ENCODE measurements around the gene ELL.

Gene ELL

DNA sequence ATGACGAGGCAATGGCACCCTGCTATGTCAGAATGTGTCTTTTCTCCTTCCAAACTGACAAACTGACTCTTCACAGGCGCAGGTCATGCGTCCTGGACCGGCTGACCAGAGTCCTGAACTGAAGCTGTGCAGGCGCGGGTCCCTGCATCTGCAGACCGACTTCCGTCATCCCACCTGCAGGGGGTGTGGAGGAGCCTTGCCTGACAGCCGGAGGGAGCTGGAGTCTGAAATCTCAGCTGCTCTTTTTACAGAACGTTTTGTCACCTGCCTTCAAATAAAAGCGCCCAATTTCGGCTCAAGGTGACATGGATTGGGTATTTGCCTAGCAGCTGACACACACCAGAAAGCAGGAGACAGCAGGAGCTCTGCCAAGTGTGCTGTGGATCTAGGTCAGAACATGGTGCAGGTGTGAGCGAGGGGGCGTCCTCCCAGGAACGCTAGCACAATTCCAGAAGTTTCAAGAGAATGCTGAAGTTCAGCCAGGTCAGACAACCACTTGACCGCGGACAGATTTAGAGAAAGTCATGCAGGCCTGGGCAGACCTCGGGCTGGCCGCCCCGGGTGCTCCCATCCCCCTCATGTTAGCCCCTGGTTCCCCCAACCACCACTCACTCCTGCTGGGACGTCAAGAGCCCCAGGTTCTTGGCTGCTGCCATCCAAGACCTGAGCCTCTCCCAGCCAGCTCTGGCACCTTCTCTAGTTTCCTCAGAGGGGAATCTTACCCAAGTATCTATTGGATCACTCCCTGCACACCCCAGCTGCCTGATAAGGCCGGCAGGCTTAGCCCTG is 32.8 kb downstream of the ELL start:
- no peak for DNase-seq (ENCODE audit: low spot score)

DNA sequence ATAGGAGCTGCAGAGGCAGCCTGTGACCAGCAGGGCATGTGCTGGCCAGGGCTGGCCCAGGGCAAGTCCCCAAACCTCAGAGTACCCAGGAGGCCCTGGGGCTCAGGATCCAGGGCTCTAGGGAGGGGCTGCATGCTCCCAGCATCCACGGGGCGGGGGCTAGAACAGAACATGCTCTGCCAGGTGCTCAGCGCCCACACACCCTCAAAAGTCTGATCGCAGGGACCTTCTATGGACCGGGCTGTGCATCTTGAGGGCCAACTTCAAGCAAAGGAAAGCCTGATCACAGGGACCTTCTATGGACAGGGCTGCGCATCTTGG is 33.5 kb downstream of the ELL start:
- DNase-seq (ENCODE audit: low spot score) = no peak

DNA sequence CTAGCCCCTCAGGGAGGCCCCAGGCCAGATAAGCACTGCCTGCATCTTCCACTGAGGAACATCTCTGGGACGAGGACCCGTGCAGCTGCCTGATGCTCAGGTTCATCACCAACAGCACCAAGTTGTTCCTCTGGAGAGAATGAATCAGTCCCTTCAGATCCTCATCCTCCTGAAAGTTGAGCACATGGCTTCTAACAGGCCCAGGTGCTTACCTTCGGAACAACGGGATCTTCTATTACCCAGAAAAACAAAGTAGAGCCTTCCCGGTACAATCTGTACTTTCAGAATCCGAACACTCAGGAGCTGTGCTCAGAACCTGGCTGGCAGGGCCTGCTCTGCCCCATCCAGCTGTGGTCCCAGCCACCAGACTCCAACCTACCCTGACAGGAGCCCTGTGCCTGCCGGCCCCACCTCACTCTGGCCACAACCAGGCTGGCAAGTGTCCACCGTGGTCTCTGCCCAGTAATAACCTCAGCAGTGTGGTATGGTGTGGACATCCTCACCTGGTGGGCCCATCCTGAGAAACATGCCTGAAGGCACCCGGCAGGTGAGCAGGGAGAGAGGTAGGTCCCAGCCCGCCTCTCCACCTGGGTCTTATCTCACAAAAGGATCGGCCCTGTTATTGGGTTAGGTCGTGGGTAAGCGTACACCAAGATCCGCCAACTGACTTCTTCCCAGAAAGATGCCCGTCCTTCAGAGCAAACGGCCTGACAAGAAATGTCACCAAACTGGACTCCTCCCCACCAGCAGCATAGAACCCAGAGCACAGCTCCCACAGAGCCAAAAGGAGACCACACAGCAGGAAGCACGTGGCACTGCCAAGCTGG is 34.1 kb downstream of the ELL start:
- DNase-seq (ENCODE audit: low spot score) = no peak

DNA sequence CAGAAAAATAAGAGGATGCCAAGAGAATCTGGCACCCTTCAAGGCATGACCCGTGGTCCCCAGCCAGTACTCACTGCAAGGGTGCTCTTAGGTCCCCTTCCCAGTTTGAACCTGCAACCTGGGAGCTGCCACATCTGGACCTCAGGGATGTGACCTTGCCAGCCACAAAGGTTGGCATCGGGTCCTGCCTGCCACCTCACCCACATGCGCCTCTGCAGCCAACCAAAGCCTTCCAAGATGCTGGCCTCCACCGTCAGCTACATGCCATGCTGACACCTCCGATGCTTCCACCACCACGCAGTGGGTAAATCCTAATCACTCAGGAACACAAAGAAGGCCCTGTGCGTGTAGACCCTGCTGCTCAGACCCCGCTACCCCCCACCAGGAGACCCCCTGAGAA is 35.1 kb downstream of the ELL start:
- DNase-seq (ENCODE audit: low spot score) = no peak

DNA sequence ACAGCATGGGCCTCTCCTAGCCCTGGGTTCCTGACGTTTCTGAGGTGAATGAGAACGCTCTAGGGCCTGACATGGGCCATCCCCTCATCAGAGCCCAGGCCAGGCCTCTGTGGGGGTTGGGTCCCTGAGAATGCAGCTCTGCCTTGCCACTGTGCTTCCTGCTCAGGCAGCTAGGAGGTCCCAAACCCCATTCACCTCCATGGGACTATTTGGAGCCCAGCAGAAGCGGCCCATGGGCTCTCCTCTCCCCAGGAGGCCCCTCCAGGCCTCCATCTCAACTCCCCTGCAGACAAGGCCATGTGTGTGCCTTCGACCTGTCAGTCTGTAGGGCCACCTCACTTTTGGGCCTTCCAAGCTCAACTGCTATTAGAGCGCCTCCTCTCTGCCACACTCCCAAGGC is 36.9 kb downstream of the ELL start:
- no peak for DNase-seq (ENCODE audit: low spot score)

DNA sequence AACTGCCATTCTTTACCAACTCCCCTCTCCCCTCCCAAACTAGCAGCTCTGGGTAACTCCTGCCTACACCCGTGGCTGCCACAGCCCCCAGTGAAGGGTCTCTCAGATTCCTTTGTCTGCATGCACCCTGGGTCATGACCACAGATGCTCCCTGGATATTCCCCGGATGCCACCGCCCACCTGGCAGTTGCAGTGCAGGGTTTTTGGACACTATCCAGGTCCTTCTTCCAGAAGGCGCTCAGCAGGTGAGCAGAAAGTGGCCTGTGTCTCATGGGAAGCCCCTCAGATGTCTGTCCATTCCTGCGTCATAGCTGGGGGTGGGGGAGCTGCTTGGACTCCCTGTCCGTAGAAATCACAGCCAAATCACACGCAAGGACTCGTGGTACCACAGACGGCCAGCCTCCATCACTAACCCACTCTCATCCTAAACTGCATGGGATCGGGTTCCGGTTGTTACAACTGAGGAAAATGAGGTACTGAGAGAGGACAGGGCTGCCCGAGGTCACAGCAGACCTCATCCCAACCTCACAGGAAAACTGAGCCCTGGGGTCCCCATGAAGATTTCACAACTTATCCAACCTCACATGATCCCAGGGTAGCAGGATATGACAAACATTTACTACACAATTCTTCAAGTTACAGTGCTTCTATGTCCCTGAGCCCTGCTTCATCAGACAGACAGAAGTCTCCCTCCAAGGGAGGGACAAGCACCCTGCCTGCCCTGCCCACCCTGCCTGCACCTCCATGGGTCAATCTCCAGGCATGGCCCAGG is 38.6 kb downstream of the ELL start:
- DNase-seq (ENCODE audit: low spot score) = no peak

DNA sequence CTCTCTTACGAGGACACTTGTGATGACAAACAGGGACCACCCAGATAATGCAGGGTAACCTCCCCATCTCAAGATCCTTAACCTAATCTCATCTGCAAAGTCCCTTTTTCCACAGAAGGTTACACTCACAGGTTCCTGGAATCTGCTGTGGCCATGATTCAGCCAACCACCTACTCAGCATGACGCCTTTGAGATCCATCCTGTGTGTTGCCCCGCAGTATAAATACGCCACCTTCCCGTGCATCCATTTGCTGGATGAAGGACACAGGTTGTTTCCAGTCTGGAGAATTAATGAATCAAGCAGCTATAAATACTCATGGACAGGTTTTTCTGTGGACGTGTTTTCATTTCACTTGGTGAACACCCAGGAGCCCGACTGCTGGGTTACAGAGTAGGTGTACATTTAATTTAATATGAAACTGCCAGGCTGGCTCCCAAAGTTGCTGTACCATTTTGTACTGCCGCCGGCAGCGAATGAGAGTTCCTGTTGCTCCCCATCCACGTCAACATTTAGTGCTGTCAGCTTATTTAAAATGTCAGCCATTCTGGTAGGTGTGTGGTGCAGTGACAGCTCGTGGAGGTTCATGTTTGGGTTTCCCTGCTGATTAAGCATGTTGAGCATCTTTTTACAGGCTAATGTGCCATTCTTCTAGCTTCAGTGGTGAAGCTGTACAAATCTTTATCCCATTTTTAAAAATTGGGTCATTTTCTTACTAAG is 40.2 kb downstream of the ELL start:
- DNase-seq (ENCODE audit: low spot score) = no peak

DNA sequence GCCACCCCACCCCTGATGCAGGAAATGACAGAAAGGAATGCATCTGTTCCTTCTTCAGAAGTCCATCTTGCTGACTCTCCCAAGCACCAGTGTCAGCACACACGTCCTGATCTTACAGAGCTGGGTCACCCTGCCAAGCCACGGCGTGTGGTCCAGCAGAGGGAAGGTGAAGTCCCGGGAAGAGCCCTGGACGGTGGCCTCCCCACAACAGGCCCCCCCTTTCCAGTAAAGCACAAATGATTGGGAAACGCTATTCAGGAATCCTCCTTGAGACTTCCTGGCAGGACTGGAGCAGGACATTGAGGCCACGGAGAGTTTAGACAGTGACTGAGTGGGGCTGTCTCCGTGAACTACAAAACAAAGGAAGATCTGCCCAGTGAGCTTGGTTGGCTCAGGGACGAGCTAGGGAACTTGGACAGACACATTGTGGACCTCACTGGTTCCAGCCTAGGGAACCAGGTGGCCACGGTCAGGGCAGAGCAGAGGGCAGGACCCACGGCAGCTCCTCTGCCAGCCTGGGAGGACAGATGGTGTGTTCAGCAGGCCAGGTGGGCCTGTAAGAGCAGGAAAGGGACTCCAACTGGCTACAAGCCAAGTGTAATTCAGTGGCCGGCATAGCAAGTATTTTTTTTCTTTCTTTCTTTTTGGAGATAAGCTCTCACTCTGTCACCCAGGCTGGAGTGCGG is 41.7 kb downstream of the ELL start:
- no peak for DNase-seq (ENCODE audit: low spot score)

DNA sequence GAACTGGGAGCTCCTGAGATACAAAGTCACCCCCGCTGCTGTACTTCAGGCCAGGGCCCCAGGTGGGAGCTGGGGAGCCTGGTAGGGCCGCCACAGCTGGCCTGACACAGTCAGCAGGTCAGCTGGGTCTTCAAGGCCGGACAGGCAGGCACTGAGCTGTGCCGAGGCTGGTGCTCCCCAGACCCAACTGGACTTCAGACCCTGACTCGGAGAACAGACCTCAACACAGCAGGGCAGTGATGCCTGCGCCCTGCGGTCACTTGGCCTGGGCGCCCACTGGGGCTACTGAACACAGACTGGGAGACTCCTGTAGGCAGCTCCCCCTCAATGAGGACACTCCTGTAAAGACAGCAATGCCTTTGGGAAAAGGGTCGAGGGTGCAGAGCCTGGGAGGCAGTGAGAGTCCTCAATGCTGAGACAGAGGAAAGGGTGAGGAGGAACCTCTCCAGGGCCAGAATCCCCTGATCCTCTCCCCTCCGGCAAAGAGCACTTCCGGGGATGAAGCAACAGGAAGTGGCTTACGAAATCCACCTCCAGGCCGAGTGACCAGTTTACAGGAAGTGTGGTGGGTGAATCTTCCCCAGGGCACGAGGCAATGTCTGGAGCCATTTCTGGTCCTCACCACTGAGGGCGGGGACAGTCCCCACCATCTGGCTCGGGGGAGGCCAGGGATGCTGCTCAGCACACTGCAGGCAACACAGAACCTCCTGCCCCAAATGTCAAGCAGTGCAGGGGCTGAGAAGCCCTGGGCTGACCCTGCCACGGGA is 43.1 kb downstream of the ELL start:
- DNase-seq (ENCODE audit: low spot score) = peak; percentile 65

DNA sequence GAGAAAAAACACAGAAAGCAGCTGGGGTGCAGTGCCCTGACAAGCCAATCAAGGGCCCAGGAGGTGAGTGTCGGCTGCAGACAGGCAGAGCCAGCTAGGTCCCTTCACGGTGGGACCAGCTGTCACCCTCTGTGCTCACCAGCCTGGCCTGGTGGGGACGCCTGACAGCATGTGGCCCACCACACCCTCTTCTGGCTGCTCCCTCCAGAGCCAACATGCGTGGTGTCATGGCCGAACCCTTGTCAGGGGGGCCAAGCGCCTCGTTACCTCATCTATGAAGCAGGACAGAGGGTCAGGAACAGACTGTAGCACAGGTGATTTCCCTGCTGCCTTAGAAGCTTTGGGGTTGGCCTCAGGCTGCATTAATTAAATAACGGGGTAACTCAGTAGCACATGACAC is 43.9 kb downstream of the ELL start:
- no peak for DNase-seq (ENCODE audit: low spot score)

DNA sequence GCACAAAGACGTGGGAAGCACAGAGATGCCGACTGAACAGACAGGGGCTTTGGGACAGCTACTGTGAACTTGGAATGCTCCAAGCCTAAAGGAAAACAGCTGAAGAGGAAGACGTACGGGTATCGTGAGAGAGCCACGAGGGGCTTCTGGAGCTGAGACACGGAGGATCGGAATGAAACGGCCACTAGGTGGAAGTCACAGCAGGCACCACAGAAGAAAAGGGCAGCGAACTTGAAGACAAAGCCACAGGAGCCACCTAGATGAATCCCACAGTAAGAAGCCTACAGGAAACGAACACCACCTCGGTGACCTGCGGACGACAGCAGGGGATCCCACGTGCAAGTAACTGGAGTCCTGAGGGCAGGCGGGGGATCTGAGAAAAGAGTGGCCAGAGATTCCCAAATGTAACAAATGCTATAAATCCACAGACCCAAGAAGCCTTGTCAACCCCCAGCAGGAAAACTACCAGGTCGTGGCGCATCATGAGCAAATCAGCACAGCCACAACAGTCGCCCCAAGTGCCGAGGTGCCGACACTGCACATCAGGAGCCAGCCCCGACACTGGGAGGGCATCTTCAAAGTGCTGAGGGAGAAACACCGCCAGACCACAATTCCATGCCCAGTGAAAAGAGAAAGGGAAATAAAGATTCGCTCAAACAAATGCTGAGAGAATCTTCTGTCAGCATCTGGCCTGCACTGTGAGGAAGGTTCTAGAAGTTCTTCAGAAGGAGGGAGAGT is 44.7 kb downstream of the ELL start:
- no peak for DNase-seq (ENCODE audit: low spot score)

DNA sequence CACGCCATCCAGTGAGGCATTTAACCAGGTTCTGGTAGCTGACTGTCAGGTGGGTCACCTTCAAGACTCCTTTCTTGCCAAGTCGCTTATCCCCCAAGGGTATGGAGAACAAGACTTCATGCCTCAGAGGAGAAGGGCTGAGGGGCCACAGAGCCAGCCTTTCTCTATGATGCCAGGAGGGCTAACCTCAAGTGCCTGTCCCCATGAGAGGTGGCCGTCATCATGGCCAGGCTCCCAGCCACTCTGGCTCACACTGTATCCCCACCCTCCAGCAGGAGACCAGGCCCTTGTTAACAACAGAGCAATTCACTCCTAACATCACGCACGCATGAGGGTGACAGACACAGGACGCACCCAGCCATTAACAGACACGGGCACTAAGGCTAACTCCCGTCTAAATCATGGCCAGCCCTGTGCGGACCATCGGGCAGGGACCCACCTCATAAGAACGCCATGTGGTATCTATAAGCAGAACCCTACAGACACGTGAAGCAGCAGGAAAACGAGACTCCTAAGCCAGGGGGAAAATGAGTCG is 45.3 kb downstream of the ELL start:
- no peak for DNase-seq (ENCODE audit: low spot score)

DNA sequence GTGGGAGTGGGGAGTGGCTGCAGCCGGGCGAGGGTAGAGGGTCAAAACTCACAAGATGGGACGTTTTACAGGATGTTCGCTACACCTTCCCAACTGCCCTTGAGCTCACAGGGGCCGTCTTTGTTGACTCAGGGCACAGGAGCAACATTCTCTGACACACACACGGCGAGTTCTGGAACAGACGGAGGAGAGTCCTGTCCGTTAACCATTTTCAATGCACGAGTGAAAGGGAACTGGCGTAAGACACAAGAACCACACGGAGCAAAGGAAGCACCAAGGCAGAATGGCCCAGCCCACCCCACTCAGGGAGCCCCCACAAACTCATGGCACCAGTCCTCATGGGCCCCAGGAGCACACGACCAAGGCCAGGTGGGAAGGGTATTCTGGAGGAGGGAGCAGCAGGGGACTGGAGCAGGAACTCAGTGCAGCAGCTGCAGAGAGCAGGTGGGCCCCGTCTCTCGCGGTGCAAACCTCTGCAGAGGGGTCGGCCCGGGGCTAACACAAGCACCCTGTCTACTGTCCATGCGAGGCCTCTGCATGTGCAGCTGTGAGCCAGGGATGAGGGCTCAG is 46.0 kb downstream of the ELL start:
- DNase-seq (ENCODE audit: low spot score) = no peak

DNA sequence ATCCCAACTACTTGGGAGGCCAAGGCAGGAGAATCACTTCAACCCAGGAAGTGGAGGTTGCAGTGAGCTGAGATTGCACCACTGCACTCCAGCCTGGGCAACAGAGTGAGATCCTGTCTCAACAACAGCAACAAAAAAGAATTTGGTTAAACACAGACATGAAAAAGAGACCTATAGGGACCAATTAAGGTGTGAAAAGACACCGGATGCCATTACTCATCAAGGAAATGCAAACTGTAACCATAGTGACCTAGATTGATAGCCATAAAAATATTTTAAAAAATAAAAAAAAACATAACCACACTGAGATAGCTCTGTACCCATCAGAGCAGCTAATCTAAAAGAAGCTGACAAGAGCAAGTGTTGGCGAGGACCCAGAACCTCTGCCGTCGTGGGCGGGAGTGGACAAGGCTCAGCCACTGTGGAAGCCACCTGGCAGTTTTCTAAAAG is 46.8 kb downstream of the ELL start:
- no peak for DNase-seq (ENCODE audit: low spot score)

DNA sequence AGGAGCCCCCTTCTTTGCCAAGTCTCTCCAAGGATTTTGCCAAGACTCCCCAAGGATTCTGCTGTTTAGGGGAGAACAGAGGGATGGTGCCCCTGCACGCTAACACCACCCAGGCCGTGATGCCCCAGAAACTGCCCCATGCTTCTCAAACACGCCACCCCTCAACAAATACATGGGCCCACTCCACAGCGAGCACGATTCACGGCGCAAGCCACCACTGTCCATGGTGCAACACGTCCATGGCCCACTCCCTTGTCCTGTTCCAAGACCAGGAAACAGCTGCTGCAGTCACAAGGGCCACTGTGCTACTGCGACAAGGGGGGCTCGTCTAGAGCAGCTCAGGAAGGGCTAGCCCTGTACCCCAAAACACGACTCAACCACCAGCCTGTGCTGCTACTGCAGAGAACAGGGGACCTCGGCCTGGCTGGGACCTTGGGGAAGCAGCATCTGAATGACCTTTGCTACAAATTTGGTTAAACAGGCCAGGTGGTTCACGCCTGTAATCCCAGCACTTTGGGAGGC is 47.4 kb downstream of the ELL start:
- no peak for DNase-seq (ENCODE audit: low spot score)

DNA sequence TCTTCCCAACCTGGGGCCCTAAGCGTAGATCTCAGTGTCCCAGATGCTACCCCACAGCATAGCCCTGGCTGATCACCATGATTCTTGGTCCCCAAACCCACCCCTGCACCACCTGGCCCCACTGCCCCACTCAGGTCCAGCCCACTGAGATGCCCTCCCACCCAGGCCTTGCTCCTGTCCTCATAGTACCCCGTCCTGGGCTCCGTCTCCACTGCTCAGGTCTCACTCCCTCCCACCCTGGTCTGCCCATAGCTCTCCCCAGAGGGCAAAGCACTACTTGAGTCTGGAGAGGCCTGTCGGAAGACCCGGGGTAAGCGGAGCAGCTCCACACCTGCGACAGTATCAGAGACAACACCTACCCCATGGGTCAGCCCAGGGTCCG is 48.2 kb downstream of the ELL start:
- no peak for DNase-seq (ENCODE audit: low spot score)

DNA sequence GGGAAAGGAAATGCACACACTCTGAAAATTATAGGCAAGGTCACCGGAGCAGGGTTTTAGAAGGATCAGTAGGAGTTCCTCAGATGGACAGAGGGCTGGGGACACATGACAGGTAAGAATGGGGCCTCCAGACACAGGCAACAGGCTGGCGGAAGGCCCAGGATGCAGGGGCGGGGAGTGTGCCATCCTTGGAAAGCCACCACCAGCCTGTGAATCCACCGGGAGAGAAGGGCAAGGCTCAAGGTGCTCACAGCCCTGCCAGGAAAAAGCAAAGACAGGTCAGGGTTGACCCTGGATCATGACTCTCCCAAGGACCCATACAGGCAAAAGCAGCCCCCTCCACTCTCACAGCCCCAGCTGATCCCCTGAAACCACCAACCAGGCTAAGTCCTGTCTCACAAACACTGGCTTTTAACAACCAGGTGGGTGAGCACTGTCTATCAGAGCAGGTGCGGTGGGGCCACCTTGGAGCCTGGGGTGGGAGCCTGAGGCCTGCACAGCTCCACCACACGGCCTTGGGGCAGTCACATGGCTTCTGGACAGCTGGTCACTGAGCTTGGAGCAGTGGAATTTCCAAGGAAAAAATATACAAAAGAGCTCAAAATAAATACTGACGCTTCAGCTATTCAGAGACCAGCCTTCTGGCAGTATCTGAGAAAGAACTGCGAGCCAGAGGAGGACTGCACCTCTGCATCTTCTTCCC is 48.7 kb downstream of the ELL start:
- no peak for DNase-seq (ENCODE audit: low spot score)

DNA sequence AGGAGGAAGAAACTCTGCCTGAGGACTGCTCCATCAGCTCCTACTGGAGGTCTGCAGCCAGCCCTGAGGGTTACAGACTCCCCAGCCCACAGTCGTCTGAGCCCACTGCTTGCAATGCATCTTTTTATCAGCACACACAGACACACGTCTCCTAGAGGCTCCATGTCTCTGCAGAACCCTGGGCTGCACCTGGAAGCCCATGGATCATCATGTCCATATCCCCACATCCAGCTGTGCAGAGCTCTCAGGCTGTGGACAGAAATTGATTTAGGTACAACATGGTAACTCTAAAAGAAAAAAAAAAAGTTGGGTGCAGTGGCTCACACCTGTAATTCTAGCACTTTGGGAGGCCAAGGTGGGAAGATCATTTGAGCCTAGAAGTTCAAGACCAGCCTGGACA is 51.1 kb downstream of the ELL start:
- no peak for DNase-seq (ENCODE audit: low spot score)

Data from germinal center (tissue), 1 donor.